SU-DHL-6 (cell line): ENCODE results near the gene LY9.

ENCODE experiments used
- CTCF ChIP-seq: fragments of 200-600 bp; sonication (generic); IDR thresholded peaks from one replicate; pipeline ENCODE4 v1.5.1; 2017; ENCODE audit warnings: antibody characterized with exemption, mild to moderate bottlenecking, low read length, moderate library complexity; ENCODE audit not compliant: insufficient read depth, poor library complexity, severe bottlenecking
- EZH2phosphoT487 ChIP-seq: fragments of 200-600 bp; sonication (generic), shearing (Covaris generic); conservative IDR thresholded peaks from 2 replicates; pipeline ENCODE4 v1.6.1; 2018; ENCODE audit warnings: mild to moderate bottlenecking, antibody characterized with exemption, low read length, moderate library complexity, mixed read lengths

DNA sequence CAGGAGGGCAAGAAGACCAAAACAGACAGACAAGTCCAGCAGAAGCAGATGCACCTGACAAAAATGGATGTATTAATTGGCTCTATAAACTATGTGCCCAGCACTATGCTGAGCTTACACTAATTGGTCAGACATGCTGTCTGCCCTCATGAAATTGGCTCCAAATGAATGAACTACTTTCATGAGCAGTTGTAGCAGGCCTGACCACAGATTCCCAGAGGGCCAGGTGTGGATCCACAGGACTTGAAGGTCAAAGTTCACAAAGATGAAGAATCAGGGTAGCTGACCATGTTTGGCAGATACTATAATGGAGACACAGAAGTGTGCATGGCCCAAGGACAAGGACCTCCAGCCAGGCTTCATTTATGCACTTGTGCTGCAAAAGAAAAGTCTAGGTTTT, 42.4 kb upstream of the LY9 start:
- no peak for TF ChIP-seq CTCF
- TF ChIP-seq EZH2phosphoT487, result no peak
